ENCODE measurements around the gene KLHDC3.
"Not testable (repeated sequence)": the region's sequence is repeated elsewhere in the genome, so short reads cannot be mapped to it uniquely, and the experiment has no call there.

Gene KLHDC3

DNA sequence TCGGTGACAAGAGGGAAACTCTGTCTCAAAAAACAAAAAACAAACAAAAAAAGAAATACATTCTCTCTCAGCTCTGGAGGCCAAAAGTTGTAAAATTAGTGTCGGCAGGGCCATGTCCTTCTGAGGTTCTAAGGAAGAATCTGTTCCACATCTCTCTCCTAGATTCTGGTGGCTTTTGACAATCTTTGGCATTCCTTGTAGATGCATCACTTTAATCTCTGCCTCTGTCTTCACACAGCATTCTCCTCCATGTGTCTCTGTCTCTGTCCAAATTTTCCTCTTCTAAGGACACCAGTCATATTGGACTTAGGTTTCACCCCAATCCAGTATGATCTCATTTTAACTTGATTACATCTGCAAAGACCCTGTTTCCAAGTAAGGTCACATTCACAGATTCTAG lies 20.6 kb upstream of the KLHDC3 start:
- Histone ChIP-seq H3K4me1 (peaks cover 0 to 8% (median 6%) of the 10 kb centered on the region in 4 donors), H3K4me3 (no peak overlapping the region), H3K36me3 (peaks cover 9 to 39% (median 22%) of the 10 kb centered on the region in 3 donors), H3K9me3 (no peaks in the 10 kb centered on the region), H3K27ac (no peak overlapping the region), H3K27me3 (no peaks in the 10 kb centered on the region)
- TF ChIP-seq, protein P1, sequence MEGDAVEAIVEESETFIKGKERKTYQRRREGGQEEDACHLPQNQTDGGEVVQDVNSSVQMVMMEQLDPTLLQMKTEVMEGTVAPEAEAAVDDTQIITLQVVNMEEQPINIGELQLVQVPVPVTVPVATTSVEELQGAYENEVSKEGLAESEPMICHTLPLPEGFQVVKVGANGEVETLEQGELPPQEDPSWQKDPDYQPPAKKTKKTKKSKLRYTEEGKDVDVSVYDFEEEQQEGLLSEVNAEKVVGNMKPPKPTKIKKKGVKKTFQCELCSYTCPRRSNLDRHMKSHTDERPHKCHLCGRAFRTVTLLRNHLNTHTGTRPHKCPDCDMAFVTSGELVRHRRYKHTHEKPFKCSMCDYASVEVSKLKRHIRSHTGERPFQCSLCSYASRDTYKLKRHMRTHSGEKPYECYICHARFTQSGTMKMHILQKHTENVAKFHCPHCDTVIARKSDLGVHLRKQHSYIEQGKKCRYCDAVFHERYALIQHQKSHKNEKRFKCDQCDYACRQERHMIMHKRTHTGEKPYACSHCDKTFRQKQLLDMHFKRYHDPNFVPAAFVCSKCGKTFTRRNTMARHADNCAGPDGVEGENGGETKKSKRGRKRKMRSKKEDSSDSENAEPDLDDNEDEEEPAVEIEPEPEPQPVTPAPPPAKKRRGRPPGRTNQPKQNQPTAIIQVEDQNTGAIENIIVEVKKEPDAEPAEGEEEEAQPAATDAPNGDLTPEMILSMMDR (IDR thresholded peaks at IDR 0.05), result no peak
- DNase-seq, result no peak
- intact Hi-C loops (cut with DNase I; ENCODE audit: low total_unique reads), result no loop called here

DNA sequence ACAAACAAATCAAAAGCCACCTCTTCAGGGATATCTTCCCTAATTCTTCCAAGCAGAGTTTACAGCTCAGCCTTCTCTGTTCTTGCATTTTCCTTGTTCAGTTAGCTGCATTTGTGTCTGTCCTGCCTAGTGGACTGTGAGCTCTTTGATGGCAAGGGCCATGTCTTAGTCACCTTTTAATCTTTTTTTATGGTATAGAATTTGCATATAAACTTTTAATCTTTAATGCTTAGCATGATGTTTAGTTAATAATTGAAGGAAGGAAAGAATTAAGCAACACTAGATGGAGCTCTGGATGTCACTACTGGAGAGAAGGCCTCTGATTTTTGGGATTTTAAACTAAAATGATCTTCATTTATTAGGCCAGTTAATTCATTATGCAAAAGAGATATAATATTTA lies 17.5 kb upstream of the KLHDC3 start:
- Histone ChIP-seq H3K27me3 (no peaks in the 10 kb centered on the region), H3K4me3 (no peak overlapping the region), H3K27ac (no peak overlapping the region), H3K4me1 (no peaks in the 10 kb centered on the region), H3K36me3 (peaks cover 0 to 17% (median 3%) of the 10 kb centered on the region in 3 donors), H3K9me3 (no peaks in the 10 kb centered on the region)
- TF ChIP-seq, protein P1 (IDR thresholded peaks at IDR 0.05), result no peak
- intact Hi-C loops (cut with DNase I; ENCODE audit: low total_unique reads), result no loop called here
- no peak for DNase-seq

DNA sequence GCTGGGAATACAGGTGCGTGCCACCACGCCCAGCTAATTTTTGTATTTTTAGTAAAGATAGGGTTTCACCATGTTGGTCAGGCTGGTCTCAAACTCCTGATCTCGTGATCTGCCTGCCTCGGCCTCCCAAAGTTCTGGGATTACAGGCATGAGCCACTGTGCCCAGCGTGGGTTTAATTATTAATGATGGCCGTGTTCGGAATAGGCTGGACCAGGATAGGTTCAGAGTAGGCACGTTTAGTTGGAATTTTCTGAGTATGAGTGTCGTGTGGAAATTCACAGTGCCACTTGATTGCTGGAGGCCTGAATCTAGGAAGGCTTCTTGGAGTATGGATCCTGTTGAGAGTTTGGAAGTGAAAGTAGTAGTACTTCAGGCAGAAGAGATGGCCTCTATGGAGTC lies 15.8 kb upstream of the KLHDC3 start:
- intact Hi-C loops (cut with DNase I; ENCODE audit: low total_unique reads); H3K27me3 ChIP-seq; DNase-seq; H3K4me3 ChIP-seq; H3K27ac ChIP-seq; H3K4me1 ChIP-seq; H3K9me3 ChIP-seq: not testable (repeated sequence)
- H3K36me3 ChIP-seq, result peaks cover 0 to 19% (median 3%) of the 10 kb centered on the region in 3 donors

DNA sequence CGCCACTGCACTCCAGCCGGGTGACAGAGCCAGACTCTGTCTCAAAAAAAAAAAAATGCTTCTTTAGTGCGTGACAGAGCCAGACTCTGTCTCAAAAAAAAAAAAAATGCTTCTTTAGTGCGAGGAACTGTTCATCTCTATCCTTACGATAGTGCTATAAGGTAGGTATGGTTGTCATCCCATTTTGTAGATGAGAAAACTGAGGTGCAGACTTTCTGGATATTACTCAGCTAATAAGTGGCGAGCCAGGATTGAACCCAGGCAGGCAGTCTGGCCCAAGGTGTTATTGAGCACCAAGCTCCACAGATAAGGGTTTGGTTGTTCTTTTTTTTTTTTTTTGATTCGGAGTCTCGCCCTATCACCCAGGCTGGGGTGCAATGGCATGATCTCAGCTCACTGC lies 12.2 kb upstream of the KLHDC3 start:
- no peaks in the 10 kb centered on the region for H3K27me3 ChIP-seq
- H3K36me3 ChIP-seq, result peaks cover 11 to 20% (median 14%) of the 10 kb centered on the region in 3 donors
- DNase-seq, result no peak
- no peak overlapping the region for H3K4me3 ChIP-seq
- H3K27ac ChIP-seq, result no peak overlapping the region
- H3K4me1 ChIP-seq, result no peaks in the 10 kb centered on the region
- H3K9me3 ChIP-seq, result no peaks in the 10 kb centered on the region
- intact Hi-C loops (cut with DNase I; ENCODE audit: low total_unique reads), result no loop called here
- TF ChIP-seq, protein P1 (IDR thresholded peaks at IDR 0.05), result no peak

DNA sequence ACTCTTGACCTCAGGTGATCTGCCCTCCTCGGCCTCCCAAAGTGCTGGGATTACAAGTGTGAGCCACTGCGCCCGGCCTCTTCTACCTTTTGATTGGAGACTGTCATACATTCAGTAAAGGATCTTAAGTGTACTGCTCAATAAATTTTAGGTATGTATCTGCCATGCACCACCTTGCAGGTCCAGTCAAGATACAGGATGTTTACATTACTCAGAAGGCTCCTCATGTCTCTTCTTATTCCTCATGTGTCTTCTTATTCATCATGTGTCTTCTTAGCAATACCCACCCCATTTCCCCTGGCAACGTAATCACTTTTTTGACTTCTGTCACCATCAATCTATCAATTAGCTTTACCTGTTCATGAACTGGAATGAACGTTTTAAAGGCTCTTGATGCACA lies 8.2 kb upstream of the KLHDC3 start:
- TF ChIP-seq, protein P1 (IDR thresholded peaks at IDR 0.05), result no peak
- Histone ChIP-seq H3K4me3 (no peak overlapping the region), H3K9me3 (no peaks in the 10 kb centered on the region), H3K36me3 (peaks cover 50 to 60% (median 53%) of the 10 kb centered on the region in 3 donors), H3K27ac (no peak overlapping the region), H3K4me1 (no peaks in the 10 kb centered on the region), H3K27me3 (no peaks in the 10 kb centered on the region)
- no peak for DNase-seq
- intact Hi-C loops (cut with DNase I; ENCODE audit: low total_unique reads), result no loop called here

DNA sequence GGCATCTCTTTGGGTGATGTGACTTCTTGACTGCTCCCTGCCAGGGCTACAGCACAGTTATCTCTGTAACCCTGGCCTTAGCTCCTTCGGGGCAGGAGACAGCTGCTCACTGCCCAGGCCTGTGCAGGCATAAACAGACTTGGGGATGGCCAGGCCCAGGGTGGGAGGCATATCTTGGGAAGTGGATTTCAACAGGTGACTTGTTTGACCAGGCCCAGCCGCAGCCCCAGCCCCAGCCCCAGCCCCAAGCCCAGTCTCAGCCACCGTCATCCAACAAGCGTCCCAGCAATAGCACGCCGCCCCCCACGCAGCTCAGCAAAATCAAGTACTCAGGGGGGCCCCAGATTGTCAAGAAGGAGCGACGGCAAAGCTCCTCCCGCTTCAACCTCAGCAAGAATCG lies 7.8 kb upstream of the KLHDC3 start:
- DNase-seq, result no peak
- peaks cover 54 to 64% (median 57%) of the 10 kb centered on the region in 3 donors for H3K36me3 ChIP-seq
- no peaks in the 10 kb centered on the region for H3K4me1 ChIP-seq
- no peak overlapping the region for H3K4me3 ChIP-seq
- no peaks in the 10 kb centered on the region for H3K27me3 ChIP-seq
- TF ChIP-seq, protein P1 (IDR thresholded peaks at IDR 0.05), result no peak
- H3K27ac ChIP-seq, result no peak overlapping the region
- intact Hi-C loops (cut with DNase I; ENCODE audit: low total_unique reads), result no loop called here
- H3K9me3 ChIP-seq, result no peaks in the 10 kb centered on the region

All from tibial artery (tissue), 4 donors.